OCI-LY7 (cell line): ENCODE data around the gene CYP24A1. TPM values are rescaled to one million over a fixed set of nuclear protein-coding genes. Genes with fewer than 3 reads are reported as not detected.

Experiments
- BruUV-seq: library from RNA; stranded (reverse); fragments of 400-500 nt; replicated peaks from 2 replicates; lab custom pipeline; 2021; lab: Mats Ljungman, UMichigan
- CTCF ChIA-PET: fragments of 300-600 bp; sonication (Branson Sonifier 250); formaldehyde crosslinking; loops from one replicate; lab custom pipeline; 2022; ENCODE audit warnings: antibody characterized with exemption; ENCODE audit not compliant: unreplicated experiment; lab: Charles Lee
- POLR2A ChIA-PET: fragments of 300-600 bp; sonication (Branson Sonifier 250); formaldehyde crosslinking; loops from one replicate; lab custom pipeline; 2022; ENCODE audit warnings: antibody characterized with exemption; lab: Charles Lee
- DNase-seq: peaks from one replicate; pipeline ENCODE4 v3.0.0-alpha.2; 2015; ENCODE audit warnings: low spot score
- H2AFZ ChIP-seq: fragments of 200-600 bp; sonication (generic), shearing (Covaris generic); 2 replicates; pipeline ENCODE4 v1.6.1; 2014; ENCODE audit warnings: mild to moderate bottlenecking, antibody characterized with exemption, low read length, moderate library complexity
- H3K27ac ChIP-seq: fragments of 200-600 bp; sonication (generic); 2 replicates; pipeline ENCODE4 v1.5.1; 2014; ENCODE audit warnings: mixed run types, low read depth, mild to moderate bottlenecking, moderate library complexity, low read length, inconsistent platforms; ENCODE audit not compliant: poor library complexity, severe bottlenecking
- H3K36me3 ChIP-seq: fragments of 200-600 bp; sonication (generic); 2 replicates; pipeline ENCODE4 v1.6.1; 2014; ENCODE audit warnings: mild to moderate bottlenecking, antibody characterized with exemption, low read length, moderate library complexity, mixed read lengths; ENCODE audit not compliant: insufficient read depth
- H3K4me1 ChIP-seq: fragments of 200-600 bp; sonication (generic); 2 replicates; pipeline ENCODE4 v1.5.1; 2014; ENCODE audit warnings: mild to moderate bottlenecking, low read length; ENCODE audit not compliant: insufficient read depth, poor library complexity, severe bottlenecking
- H3K4me2 ChIP-seq: fragments of 200-600 bp; sonication (generic); 2 replicates; pipeline ENCODE4 v1.6.1; 2014; ENCODE audit warnings: mild to moderate bottlenecking, low read length
- H3K4me3 ChIP-seq: fragments of 200-600 bp; sonication (generic); 2 replicates; pipeline ENCODE4 v1.5.1; 2014; ENCODE audit warnings: mild to moderate bottlenecking, low read depth, low read length; ENCODE audit not compliant: poor library complexity, severe bottlenecking
- H3K79me2 ChIP-seq: fragments of 200-600 bp; sonication (generic); 2 replicates; pipeline ENCODE4 v1.6.1; 2016; ENCODE audit warnings: low read depth, mild to moderate bottlenecking, low read length, moderate library complexity, mixed read lengths; ENCODE audit not compliant: insufficient read depth
- H3K9me2 ChIP-seq: fragments of 200-600 bp; sonication (generic); 2 replicates; pipeline ENCODE4 v1.6.1; 2016; ENCODE audit warnings: mild to moderate bottlenecking, low read length, mixed read lengths; ENCODE audit not compliant: insufficient read depth
- H3K9me3 ChIP-seq: fragments of 200-600 bp; sonication (generic); 2 replicates; pipeline ENCODE4 v1.6.1; 2014; ENCODE audit warnings: mild to moderate bottlenecking, mixed run types, low read length, mixed read lengths
- H4K20me1 ChIP-seq: fragments of 200-600 bp; sonication (generic); 2 replicates; pipeline ENCODE4 v1.6.1; 2014; ENCODE audit warnings: mild to moderate bottlenecking, antibody characterized with exemption, low read length, moderate library complexity, mixed read lengths; ENCODE audit not compliant: insufficient read depth
- EZH2phosphoT487 ChIP-seq: fragments of 200-600 bp; sonication (generic); IDR thresholded peaks from 2 replicates; pipeline ENCODE4 v1.6.1; 2018; ENCODE audit warnings: low read depth, borderline replicate concordance, mild to moderate bottlenecking, mixed run types, antibody characterized with exemption, low read length, moderate library complexity, mixed read lengths
- intact Hi-C: fragments of 100-400 bp; cut with micrococcal nuclease; formaldehyde crosslinking; loops from one replicate; pipeline ENCODE4 v1.10.0; 2022; ENCODE audit not compliant: unreplicated experiment
- total RNA-seq, 2 experiments: library from RNA; depleted of rRNA in 1 of 2; stranded (reverse); fragments of >200 nt in 1 of 2; shearing (Covaris generic) in 1 of 2; gene quantifications; 2 replicates each; pipeline ENCODE4 v1.2.3, GENCODE V29; 2014 to 2022
- TF ChIP-seq, protein P1 (sequence below): fragments of 200-600 bp; sonication (generic); conservative IDR thresholded peaks from 2 replicates; pipeline ENCODE4 v1.5.1; 2014; ENCODE audit warnings: mild to moderate bottlenecking, antibody characterized with exemption, low read length, moderate library complexity, mixed read lengths

The CYP24A1 gene
- total RNA-seq, 2 experiments from 2014 or later = not detected

DNA sequence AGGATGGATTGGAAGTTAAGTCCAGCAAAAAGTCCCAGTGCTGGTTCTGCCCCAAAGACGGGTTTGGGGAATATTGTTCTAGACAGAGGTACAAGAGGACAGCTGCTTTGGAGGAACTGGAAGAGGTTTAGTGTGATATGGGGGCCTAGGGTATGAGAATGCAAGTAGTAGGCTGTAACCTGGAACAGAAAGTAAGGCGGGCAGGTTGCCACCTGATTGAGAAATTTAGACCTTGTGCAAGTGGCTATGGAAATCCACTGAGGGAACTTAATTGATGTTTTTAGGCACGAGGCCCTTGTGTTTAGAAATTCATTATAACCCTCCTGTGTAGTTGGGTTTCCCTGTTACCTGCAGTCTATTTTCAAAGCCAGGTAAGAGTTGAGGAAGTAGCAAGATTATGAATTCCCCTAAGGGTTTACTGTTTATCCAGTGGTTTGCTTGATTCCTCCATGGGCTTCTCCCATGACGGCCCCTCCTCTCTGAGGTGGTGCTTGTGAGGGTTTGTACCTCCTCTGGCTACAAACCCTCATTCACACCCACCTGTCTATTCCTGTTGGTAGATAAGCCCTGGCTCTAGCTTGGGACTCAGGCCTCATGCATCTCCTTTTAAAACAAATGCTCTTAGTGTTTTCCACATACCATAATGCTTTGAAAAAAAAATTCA lies 61.4 kb downstream of the CYP24A1 start:
- no peaks in the 10 kb centered on the region for H3K9me3 ChIP-seq
- no peak for DNase-seq
- no peaks in the 10 kb centered on the region for H3K9me2 ChIP-seq
- intact Hi-C loops = no loop called here
- ChIA-PET CTCF (no interaction called here), POLR2A (no interaction called here)
- TF ChIP-seq EZH2phosphoT487 = no peak
- TF ChIP-seq, protein P1, sequence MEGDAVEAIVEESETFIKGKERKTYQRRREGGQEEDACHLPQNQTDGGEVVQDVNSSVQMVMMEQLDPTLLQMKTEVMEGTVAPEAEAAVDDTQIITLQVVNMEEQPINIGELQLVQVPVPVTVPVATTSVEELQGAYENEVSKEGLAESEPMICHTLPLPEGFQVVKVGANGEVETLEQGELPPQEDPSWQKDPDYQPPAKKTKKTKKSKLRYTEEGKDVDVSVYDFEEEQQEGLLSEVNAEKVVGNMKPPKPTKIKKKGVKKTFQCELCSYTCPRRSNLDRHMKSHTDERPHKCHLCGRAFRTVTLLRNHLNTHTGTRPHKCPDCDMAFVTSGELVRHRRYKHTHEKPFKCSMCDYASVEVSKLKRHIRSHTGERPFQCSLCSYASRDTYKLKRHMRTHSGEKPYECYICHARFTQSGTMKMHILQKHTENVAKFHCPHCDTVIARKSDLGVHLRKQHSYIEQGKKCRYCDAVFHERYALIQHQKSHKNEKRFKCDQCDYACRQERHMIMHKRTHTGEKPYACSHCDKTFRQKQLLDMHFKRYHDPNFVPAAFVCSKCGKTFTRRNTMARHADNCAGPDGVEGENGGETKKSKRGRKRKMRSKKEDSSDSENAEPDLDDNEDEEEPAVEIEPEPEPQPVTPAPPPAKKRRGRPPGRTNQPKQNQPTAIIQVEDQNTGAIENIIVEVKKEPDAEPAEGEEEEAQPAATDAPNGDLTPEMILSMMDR = no peak
- H3K4me1 ChIP-seq = no peaks in the 10 kb centered on the region
- BruUV-seq = no TSS peak
- H3K4me2 ChIP-seq = no peak overlapping the region
- H2AFZ ChIP-seq = no peak overlapping the region
- no peak overlapping the region for H3K4me3 ChIP-seq
- H3K79me2 ChIP-seq = no peaks in the 10 kb centered on the region
- no peaks in the 10 kb centered on the region for H4K20me1 ChIP-seq
- H3K36me3 ChIP-seq = no peaks in the 10 kb centered on the region
- no peak overlapping the region for H3K27ac ChIP-seq

DNA sequence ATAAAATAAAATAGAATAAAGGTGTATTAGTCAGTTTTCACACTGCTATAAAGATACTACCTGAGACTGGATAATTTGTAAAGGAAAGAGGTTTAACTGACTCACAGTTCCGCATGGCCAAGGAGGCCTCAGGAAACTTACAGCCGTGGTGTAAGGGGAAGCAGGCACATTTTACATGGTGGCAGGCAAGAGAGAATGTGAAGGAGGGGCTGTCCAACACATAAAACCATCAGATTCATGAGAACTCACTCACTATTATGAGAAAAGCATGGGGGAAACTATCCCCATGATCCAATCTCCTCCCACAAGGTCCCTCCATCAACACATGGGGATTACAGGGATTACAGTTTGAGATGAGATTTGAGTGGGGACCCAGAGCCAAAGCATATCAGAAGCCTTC lies 62.3 kb downstream of the CYP24A1 start:
- intact Hi-C loops = no loop called here
- DNase-seq = no peak
- BruUV-seq = no TSS peak
- CTCF ChIA-PET = no interaction called here
- no peaks in the 10 kb centered on the region for H3K9me3 ChIP-seq
- no peaks in the 10 kb centered on the region for H3K36me3 ChIP-seq
- H3K27ac ChIP-seq = no peak overlapping the region
- POLR2A ChIA-PET = interaction anchor here (0.6 kb wide), 1 partner anchor 1348 kb away, joined by 6 read pairs; no protein-coding TSS in a partner anchor
- no peak for TF ChIP-seq EZH2phosphoT487
- TF ChIP-seq, protein P1 = no peak
- no peak overlapping the region for H2AFZ ChIP-seq
- H3K4me2 ChIP-seq = no peak overlapping the region
- H3K79me2 ChIP-seq = no peaks in the 10 kb centered on the region
- H3K9me2 ChIP-seq = no peaks in the 10 kb centered on the region
- H3K4me1 ChIP-seq = no peaks in the 10 kb centered on the region
- H3K4me3 ChIP-seq = no peak overlapping the region
- no peaks in the 10 kb centered on the region for H4K20me1 ChIP-seq

GRCh38 chr20:54110457-54110856 lies 63.3 kb downstream of the CYP24A1 start:
- Histone ChIP-seq H3K4me2 (no peak overlapping the region), H3K9me2 (no peaks in the 10 kb centered on the region), H3K36me3 (no peaks in the 10 kb centered on the region), H3K4me3 (no peak overlapping the region), H3K27ac (no peak overlapping the region), H4K20me1 (no peaks in the 10 kb centered on the region), H3K79me2 (no peaks in the 10 kb centered on the region), H3K9me3 (no peaks in the 10 kb centered on the region), H3K4me1 (no peaks in the 10 kb centered on the region), H2AFZ (no peak overlapping the region)
- POLR2A ChIA-PET = interaction anchor here (0.5 to 0.6 kb wide), 2 partner anchors 78 to 561 kb away, joined by 3 to 8 read pairs; no protein-coding TSS in a partner anchor
- intact Hi-C loops = no loop called here
- no TSS peak for BruUV-seq
- TF ChIP-seq EZH2phosphoT487 = no peak
- TF ChIP-seq, protein P1 = no peak
- no peak for DNase-seq
- CTCF ChIA-PET = no interaction called here
